Measurements from ENCODE around the gene TM6SF1.

DNA sequence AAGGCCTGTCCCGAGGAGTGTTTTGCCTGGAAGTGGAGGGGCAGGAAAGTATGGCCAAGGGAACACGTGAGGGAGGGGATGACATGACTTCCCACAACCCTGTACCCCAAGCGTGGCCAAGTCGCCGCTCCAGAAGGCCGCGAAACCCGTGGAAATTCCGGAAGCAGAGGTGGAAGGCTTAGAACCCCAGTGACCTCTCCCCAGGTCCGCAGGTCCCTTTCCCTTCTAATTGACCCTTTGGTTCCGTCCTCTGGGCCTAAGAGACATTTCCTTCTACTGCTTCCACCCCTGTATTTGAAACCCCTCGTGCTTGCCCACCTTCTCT, 39.8 kb upstream of the TM6SF1 start:
- TF ChIP-seq, protein P1, sequence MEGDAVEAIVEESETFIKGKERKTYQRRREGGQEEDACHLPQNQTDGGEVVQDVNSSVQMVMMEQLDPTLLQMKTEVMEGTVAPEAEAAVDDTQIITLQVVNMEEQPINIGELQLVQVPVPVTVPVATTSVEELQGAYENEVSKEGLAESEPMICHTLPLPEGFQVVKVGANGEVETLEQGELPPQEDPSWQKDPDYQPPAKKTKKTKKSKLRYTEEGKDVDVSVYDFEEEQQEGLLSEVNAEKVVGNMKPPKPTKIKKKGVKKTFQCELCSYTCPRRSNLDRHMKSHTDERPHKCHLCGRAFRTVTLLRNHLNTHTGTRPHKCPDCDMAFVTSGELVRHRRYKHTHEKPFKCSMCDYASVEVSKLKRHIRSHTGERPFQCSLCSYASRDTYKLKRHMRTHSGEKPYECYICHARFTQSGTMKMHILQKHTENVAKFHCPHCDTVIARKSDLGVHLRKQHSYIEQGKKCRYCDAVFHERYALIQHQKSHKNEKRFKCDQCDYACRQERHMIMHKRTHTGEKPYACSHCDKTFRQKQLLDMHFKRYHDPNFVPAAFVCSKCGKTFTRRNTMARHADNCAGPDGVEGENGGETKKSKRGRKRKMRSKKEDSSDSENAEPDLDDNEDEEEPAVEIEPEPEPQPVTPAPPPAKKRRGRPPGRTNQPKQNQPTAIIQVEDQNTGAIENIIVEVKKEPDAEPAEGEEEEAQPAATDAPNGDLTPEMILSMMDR (IDR thresholded peaks at IDR 0.05): no peak
- no peak for TF ChIP-seq POLR2A (IDR thresholded peaks at IDR 0.05)

All from thyroid gland (tissue), 4 donors.